ENCODE measurements around the gene BCL2L1. TPM values are rescaled to one million over a fixed set of nuclear protein-coding genes. Genes with fewer than 3 reads are reported as not detected.
"Not testable (repeated sequence)": the region's sequence is repeated elsewhere in the genome, so short reads cannot be mapped to it uniquely, and the experiment has no call there.

BCL2L1 gene
- total RNA-seq, 2 experiments from 2014 or later: 64.2 to 88.8 TPM

DNA sequence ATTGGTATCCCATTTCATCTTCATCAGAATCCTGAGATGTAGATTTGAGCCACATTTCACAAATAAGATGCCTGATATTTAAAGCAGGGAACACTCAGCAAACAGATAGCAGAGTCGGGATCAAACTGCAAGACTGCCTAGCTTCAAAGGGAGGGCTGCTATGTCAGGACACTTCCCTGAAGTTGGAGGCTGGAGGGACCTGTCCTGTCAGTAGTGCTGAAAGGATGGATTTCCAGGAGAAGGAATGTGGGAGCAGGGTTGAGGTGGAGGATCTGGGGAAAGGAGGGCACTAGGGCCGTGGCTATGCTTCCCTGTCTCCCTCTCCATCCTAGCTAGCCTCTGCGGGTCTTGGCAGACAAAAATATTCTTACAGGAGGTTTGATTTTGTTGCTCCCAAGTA lies 52.8 kb downstream of the BCL2L1 start:
- CTCF ChIA-PET (ENCODE audit: unreplicated experiment): no interaction called here
- BruUV-seq (replicated peaks): no TSS peak
- Histone ChIP-seq H4K20me1 (ENCODE audit: insufficient read depth, low read length) (no peaks in the 10 kb centered on the region), H2AFZ (ENCODE audit: low read length) (no peak overlapping the region), H3K79me2 (ENCODE audit: insufficient read depth, low read depth, low read length) (no peaks in the 10 kb centered on the region), H3K9me2 (ENCODE audit: insufficient read depth, low read length) (no peaks in the 10 kb centered on the region), H3K9me3 (ENCODE audit: low read length) (no peaks in the 10 kb centered on the region), H3K36me3 (ENCODE audit: insufficient read depth, low read length) (peaks cover 62% of the 10 kb centered on the region), H3K4me1 (ENCODE audit: insufficient read depth, low read length, poor library complexity, severe bottlenecking) (peaks cover 52% of the 10 kb centered on the region), H3K4me3 (ENCODE audit: low read depth, low read length, poor library complexity, severe bottlenecking) (no peak overlapping the region), H3K4me2 (ENCODE audit: low read length) (no peak overlapping the region), H3K27ac (ENCODE audit: low read depth, low read length, poor library complexity, severe bottlenecking) (no peak overlapping the region)
- no peak for DNase-seq (ENCODE audit: low spot score)
- POLR2A ChIA-PET: interaction anchor here (2.2 kb wide), 1 partner anchor 15 kb away, joined by 8 read pairs; no protein-coding TSS in a partner anchor
- intact Hi-C loops (cut with micrococcal nuclease; ENCODE audit: unreplicated experiment): no loop called here
- TF ChIP-seq, protein P1, sequence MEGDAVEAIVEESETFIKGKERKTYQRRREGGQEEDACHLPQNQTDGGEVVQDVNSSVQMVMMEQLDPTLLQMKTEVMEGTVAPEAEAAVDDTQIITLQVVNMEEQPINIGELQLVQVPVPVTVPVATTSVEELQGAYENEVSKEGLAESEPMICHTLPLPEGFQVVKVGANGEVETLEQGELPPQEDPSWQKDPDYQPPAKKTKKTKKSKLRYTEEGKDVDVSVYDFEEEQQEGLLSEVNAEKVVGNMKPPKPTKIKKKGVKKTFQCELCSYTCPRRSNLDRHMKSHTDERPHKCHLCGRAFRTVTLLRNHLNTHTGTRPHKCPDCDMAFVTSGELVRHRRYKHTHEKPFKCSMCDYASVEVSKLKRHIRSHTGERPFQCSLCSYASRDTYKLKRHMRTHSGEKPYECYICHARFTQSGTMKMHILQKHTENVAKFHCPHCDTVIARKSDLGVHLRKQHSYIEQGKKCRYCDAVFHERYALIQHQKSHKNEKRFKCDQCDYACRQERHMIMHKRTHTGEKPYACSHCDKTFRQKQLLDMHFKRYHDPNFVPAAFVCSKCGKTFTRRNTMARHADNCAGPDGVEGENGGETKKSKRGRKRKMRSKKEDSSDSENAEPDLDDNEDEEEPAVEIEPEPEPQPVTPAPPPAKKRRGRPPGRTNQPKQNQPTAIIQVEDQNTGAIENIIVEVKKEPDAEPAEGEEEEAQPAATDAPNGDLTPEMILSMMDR (conservative IDR thresholded peaks at IDR 0.05; ENCODE audit: low read length): no peak

DNA sequence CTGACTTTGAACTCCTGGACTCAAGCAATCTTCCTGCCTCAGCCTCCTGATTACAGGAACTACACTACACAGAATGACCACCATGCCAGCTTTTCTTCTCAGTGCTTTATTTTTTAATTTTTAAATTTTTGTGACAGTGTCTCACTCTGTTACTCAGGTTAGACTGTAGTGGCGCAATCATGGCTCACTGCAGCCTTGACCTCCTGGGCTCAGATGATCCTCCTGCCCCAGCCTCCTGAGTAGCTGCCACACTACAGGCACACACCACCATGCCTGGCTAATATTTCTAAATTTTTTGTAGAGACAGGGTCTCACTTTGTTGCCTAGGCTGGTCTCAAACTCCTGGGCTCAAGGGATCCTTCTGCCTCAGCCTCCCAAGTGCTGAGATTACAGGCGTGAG lies 53.7 kb downstream of the BCL2L1 start:
- not testable (repeated sequence) for H3K79me2 ChIP-seq (ENCODE audit: insufficient read depth, low read depth, low read length)
- POLR2A ChIA-PET: interaction anchor here (0.6 kb wide), 1 partner anchor 7 kb away, joined by 3 read pairs; no protein-coding TSS in a partner anchor

DNA sequence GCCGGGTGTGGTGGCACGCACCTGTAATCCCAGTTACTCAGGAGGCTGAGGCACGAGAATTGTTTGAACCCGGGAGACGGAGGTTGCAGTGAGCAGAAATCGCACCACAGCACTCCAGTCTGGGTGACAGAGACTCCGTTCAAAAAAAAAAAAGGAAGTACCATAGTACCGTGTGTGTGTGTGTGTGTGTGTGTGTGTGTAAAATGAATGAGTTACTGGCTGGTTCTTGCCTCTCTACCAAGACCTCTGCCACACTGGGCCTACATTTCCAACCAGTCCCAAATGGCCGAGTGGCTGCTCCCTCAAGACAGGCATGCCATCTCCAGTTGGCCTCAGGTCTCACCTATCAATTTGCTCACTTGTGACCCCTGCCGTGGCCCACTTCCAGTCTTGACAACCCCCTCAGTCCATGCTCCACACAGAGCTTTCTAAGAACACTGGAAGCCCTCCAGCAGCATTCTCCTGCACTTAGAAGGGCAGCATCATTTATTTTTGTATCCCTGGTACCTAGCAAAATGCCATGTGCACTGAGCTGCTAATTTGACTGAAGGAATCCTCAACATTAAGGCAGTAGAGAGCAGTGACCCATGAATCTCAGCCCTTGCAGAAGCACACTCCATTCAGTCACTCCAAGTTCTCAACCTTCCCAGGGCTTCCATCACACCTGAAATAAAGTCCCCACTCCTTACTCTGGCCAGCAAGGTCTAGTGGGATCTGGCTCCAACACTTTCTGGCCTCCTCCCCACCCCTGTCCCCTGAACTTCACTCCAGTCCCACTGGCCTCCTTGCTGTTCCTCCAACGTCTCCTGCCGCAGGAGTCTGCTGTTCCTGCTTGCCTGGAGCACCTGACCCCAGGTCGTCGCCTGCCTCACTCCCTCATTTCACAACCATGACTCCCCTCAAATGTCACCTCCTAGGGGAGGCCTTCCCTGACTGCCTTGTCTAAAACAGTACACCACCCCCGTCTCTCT lies 55.1 kb downstream of the BCL2L1 start:
- Histone ChIP-seq H3K36me3 (ENCODE audit: insufficient read depth, low read length) (peaks cover 70% of the 10 kb centered on the region), H3K4me3 (ENCODE audit: low read depth, low read length, poor library complexity, severe bottlenecking) (no peak overlapping the region), H3K79me2 (ENCODE audit: insufficient read depth, low read depth, low read length) (no peaks in the 10 kb centered on the region), H4K20me1 (ENCODE audit: insufficient read depth, low read length) (no peaks in the 10 kb centered on the region), H3K4me1 (ENCODE audit: insufficient read depth, low read length, poor library complexity, severe bottlenecking) (peaks cover 40% of the 10 kb centered on the region), H3K27ac (ENCODE audit: low read depth, low read length, poor library complexity, severe bottlenecking) (peak overlapping the region; percentile 11), H2AFZ (ENCODE audit: low read length) (no peak overlapping the region), H3K9me3 (ENCODE audit: low read length) (no peaks in the 10 kb centered on the region), H3K9me2 (ENCODE audit: insufficient read depth, low read length) (no peaks in the 10 kb centered on the region), H3K4me2 (ENCODE audit: low read length) (no peak overlapping the region; the same call in 1 of the 2 replicates)
- no TSS peak for BruUV-seq (replicated peaks)
- intact Hi-C loops (cut with micrococcal nuclease; ENCODE audit: unreplicated experiment): no loop called here
- DNase-seq (ENCODE audit: low spot score): no peak
- no peak for TF ChIP-seq EZH2phosphoT487 (IDR thresholded peaks at IDR 0.05; ENCODE audit: borderline replicate concordance, low read depth, low read length)
- TF ChIP-seq, protein P1 (conservative IDR thresholded peaks at IDR 0.05; ENCODE audit: low read length): no peak
- CTCF ChIA-PET (ENCODE audit: unreplicated experiment): no interaction called here
- POLR2A ChIA-PET: interaction anchor here (0.5 kb wide), 1 partner anchor 58 kb away, joined by 3 read pairs; no protein-coding TSS in a partner anchor

More for the DNA sequence above, 53.7 kb downstream of the BCL2L1 start:
- H2AFZ ChIP-seq (ENCODE audit: low read length); H3K4me2 ChIP-seq (ENCODE audit: low read length); H4K20me1 ChIP-seq (ENCODE audit: insufficient read depth, low read length); H3K27ac ChIP-seq (ENCODE audit: low read depth, low read length, poor library complexity, severe bottlenecking); H3K4me3 ChIP-seq (ENCODE audit: low read depth, low read length, poor library complexity, severe bottlenecking); H3K9me2 ChIP-seq (ENCODE audit: insufficient read depth, low read length); intact Hi-C loops (cut with micrococcal nuclease; ENCODE audit: unreplicated experiment); H3K9me3 ChIP-seq (ENCODE audit: low read length); BruUV-seq (replicated peaks); CTCF ChIA-PET (ENCODE audit: unreplicated experiment); DNase-seq (ENCODE audit: low spot score): not testable (repeated sequence)
- Histone ChIP-seq H3K36me3 (ENCODE audit: insufficient read depth, low read length) (peaks cover 67% of the 10 kb centered on the region), H3K4me1 (ENCODE audit: insufficient read depth, low read length, poor library complexity, severe bottlenecking) (peaks cover 51% of the 10 kb centered on the region)

Data from OCI-LY7 (cell line).